ENCODE results near the gene ZNF592. TPM values are rescaled to one million over a fixed set of nuclear protein-coding genes. Genes with fewer than 3 reads are reported as not detected.
A peak's percentile ranks its signal among the peaks of the same experiment; 100 is the strongest.

Gene ZNF592, protein sequence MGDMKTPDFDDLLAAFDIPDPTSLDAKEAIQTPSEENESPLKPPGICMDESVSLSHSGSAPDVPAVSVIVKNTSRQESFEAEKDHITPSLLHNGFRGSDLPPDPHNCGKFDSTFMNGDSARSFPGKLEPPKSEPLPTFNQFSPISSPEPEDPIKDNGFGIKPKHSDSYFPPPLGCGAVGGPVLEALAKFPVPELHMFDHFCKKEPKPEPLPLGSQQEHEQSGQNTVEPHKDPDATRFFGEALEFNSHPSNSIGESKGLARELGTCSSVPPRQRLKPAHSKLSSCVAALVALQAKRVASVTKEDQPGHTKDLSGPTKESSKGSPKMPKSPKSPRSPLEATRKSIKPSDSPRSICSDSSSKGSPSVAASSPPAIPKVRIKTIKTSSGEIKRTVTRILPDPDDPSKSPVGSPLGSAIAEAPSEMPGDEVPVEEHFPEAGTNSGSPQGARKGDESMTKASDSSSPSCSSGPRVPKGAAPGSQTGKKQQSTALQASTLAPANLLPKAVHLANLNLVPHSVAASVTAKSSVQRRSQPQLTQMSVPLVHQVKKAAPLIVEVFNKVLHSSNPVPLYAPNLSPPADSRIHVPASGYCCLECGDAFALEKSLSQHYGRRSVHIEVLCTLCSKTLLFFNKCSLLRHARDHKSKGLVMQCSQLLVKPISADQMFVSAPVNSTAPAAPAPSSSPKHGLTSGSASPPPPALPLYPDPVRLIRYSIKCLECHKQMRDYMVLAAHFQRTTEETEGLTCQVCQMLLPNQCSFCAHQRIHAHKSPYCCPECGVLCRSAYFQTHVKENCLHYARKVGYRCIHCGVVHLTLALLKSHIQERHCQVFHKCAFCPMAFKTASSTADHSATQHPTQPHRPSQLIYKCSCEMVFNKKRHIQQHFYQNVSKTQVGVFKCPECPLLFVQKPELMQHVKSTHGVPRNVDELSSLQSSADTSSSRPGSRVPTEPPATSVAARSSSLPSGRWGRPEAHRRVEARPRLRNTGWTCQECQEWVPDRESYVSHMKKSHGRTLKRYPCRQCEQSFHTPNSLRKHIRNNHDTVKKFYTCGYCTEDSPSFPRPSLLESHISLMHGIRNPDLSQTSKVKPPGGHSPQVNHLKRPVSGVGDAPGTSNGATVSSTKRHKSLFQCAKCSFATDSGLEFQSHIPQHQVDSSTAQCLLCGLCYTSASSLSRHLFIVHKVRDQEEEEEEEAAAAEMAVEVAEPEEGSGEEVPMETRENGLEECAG (N-terminal part only)
- 10 to 100 TPM; 20.1 to 29.6 TPM for total RNA-seq
- 10 to 100 TPM in 1 of 2 donors, 1 to 10 TPM in 1; 8.8 to 12.3 TPM for polyA plus RNA-seq
- long read RNA-seq, donor 1, full-length matches to known transcripts: 1 of 18 reads
- long read RNA-seq, donor 1, partial matches to known transcripts: 17 of 18 reads
- long read RNA-seq, donor 1, other reads (novel, unspliced or antisense): 0 of 18 reads
- long read RNA-seq, donor 2, full-length matches to known transcripts: 1 of 7 reads
- long read RNA-seq, donor 2, partial matches to known transcripts: 6 of 7 reads
- long read RNA-seq, donor 2, other reads (novel, unspliced or antisense): 0 of 7 reads
- long read RNA-seq, donor 3, partial matches to known transcripts: 19 of 19 reads
- long read RNA-seq, donor 3, other reads (novel, unspliced or antisense): 0 of 19 reads
- long read RNA-seq, donor 4, partial matches to known transcripts: 5 of 5 reads
- long read RNA-seq, donor 4, other reads (novel, unspliced or antisense): 0 of 5 reads
- long read RNA-seq, donor 5, full-length matches to known transcripts: 1 of 17 reads
- long read RNA-seq, donor 5, partial matches to known transcripts: 16 of 17 reads
- long read RNA-seq, donor 5, other reads (novel, unspliced or antisense): 0 of 17 reads

DNA sequence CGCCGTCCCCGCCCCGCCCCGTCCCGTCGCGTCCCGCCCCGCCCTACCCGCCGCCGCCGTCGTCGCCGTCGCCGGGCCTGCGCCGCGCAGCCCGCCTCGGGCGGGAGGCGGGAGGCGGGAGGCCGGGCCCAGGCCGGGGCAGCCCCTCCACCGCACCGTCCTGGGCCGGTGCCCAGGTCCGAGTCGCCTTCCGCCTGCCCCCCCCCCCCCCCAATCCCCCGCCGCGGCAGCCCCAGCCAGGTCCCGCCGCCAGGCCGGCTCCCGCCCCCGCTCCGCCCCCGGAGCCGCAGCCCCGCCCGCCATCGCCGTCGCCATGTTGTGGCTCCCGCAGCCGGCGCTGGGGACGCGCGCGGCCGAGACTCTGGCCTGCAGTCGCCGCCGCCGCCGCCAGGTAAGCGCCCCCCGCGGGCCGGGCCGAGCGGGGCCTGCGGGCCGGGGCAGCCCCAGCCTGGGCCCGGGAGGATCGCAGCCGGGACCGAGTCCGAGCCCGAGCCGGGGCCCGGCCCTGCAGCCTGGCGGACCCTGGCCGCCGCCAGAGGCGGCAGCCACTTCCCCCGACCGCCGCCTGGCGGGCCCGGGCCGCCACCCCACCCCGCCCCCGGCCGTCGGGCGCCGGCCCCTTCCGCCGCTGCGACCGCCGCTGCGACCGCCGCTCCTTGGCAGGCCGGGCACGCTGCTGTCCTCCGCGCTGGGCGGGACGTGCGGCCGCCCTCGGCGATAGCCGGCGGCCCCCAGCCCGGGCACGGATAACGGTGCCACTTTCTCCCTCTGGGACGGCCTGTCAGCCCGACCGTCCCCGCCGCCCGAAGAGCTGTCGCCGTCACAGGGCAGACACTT lies at the start of gene ZNF592:
Gene ZNF592 (plus strand): TSS at position 319 of the 837 bp plus-strand sequence. CDS start 34,084 bp downstream, outside the sequence.
- Histone ChIP-seq H3K27me3 (ENCODE audit: control insufficient read depth in 3 of 3, insufficient read depth in 3 of 3, low read length in 2 of 3) (no peaks in the 10 kb centered on the region), H3K9ac (ENCODE audit: insufficient read depth in 1 of 2, low read length in 2 of 2) (peak within 1 kb of the TSS; percentile 67 to 77), H3K9me3 (ENCODE audit: control insufficient read depth in 4 of 4, insufficient read depth in 3 of 4, low read length in 3 of 4) (no peaks in the 10 kb centered on the region), H3K36me3 (ENCODE audit: control insufficient read depth in 4 of 4, insufficient read depth in 4 of 4, low read length in 4 of 4) (no peaks in the 10 kb centered on the region), H3K27ac (ENCODE audit: low read depth in 1 of 2, low read length in 1 of 2) (peak within 1 kb of the TSS; percentile 98 to 99), H3K4me1 (ENCODE audit: control insufficient read depth in 5 of 5, insufficient read depth in 5 of 5, low read length in 5 of 5) (peaks cover 5 to 20% (median 7%) of the 10 kb centered on the region in 5 donors), H3K4me3 (peak within 1 kb of the TSS; percentile 86)
- WGBS, 2 donors: 0 to 1% methylated on average over 53 to 127 of the region's 127 CpGs
- ATAC-seq (ENCODE audit: insufficient read depth, low FRiP score): peak; percentile 78
- TF ChIP-seq, protein P1, sequence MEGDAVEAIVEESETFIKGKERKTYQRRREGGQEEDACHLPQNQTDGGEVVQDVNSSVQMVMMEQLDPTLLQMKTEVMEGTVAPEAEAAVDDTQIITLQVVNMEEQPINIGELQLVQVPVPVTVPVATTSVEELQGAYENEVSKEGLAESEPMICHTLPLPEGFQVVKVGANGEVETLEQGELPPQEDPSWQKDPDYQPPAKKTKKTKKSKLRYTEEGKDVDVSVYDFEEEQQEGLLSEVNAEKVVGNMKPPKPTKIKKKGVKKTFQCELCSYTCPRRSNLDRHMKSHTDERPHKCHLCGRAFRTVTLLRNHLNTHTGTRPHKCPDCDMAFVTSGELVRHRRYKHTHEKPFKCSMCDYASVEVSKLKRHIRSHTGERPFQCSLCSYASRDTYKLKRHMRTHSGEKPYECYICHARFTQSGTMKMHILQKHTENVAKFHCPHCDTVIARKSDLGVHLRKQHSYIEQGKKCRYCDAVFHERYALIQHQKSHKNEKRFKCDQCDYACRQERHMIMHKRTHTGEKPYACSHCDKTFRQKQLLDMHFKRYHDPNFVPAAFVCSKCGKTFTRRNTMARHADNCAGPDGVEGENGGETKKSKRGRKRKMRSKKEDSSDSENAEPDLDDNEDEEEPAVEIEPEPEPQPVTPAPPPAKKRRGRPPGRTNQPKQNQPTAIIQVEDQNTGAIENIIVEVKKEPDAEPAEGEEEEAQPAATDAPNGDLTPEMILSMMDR (IDR thresholded peaks at IDR 0.05; ENCODE audit: control extremely low read depth, extremely low read depth): no peak
- peak; percentile 78 to 89 (median 89) for DNase-seq

DNA sequence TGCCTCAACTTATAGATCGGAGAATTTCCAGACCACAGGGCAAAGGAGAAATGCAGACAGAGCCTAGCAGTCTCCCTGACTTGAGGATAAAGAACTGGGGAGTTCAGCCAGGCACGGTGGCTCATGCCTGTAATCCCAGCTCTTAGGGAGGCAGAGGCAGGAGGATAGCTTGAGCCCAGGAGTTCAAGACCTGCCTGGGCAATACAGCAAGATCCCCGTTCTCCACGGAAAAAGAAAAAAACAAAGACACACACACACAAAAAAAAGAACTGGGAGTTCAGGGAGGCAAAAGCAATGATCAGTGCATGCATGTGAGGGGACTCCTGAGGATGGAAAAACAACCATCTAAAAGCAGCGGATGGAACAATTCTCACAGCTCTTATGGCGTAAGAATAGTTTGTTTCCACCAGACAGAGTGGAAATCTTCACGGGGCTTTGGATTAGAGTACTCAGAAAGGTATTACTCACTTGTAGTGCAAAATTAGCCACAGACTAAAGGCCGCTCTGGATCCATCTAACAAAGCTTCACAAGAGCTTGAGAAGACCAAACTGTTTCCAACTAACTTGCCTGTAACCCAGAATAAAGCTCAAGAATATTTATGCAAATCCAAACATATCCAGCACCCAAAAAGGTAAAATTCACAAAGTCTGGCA lies 48.7 kb upstream of the ZNF592 start:
- H3K4me3 ChIP-seq: no peak overlapping the region
- no peak overlapping the region for H3K9ac ChIP-seq (ENCODE audit: insufficient read depth in 1 of 2, low read length in 2 of 2)
- DNase-seq: no peak
- 90% methylated on average over 8 of the region's 8 CpGs for WGBS, 2 donors
- TF ChIP-seq, protein P1 (IDR thresholded peaks at IDR 0.05; ENCODE audit: control extremely low read depth, extremely low read depth): no peak
- ATAC-seq (ENCODE audit: insufficient read depth, low FRiP score): no peak
- no peak overlapping the region for H3K27ac ChIP-seq (ENCODE audit: low read depth in 1 of 2, low read length in 1 of 2)
- H3K36me3 ChIP-seq (ENCODE audit: control insufficient read depth in 4 of 4, insufficient read depth in 4 of 4, low read length in 4 of 4): no peaks in the 10 kb centered on the region
- H3K27me3 ChIP-seq (ENCODE audit: control insufficient read depth in 3 of 3, insufficient read depth in 3 of 3, low read length in 2 of 3): no peaks in the 10 kb centered on the region
- peaks cover 0 to 17% (median 9%) of the 10 kb centered on the region in 5 donors for H3K4me1 ChIP-seq (ENCODE audit: control insufficient read depth in 5 of 5, insufficient read depth in 5 of 5, low read length in 5 of 5)
- no peaks in the 10 kb centered on the region for H3K9me3 ChIP-seq (ENCODE audit: control insufficient read depth in 4 of 4, insufficient read depth in 3 of 4, low read length in 3 of 4)

All from lung (tissue), 16 donors.